ENCODE measurements around the gene TP73. TPM values are rescaled to one million over a fixed set of nuclear protein-coding genes. Genes with fewer than 3 reads are reported as not detected.
A peak's percentile ranks its signal among the peaks of the same experiment; 100 is the strongest.

Gene TP73
- total RNA-seq, 6 experiments from 2014 or later, result 0.05 to 2.3 (median 0.32) TPM

DNA sequence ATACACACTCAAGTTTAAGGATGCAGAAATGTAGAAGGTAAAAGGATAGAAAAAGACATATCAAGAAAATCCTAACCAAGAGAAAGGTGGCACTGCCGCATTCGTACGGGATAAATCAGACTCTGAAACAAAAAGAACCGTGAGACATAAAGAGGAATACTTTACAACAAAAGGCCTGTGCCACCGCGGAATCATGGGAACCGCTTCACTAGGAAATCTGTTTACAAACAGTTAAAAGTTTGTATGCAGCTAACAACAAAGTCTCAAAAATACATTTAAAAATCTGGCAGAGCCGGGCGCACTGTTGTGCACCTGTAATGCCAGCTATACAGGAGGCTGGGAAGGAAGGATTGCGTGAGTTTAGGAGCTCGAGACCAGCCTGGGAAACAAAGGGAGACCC is 10.5 kb upstream of the TP73 start:
- WGBS (ENCODE audit: insufficient coverage, low coverage, low lambda C conversion rate, missing lambda C conversion rate), result 97% methylated on average over 11 of the region's 11 CpGs
- ATAC-seq (no peak), DNase-seq (peak in 1 of 3 donors; percentile 13)
- H3K27me3 ChIP-seq, result no peaks in the 10 kb centered on the region
- peaks cover 0 to 26% (median 2%) of the 10 kb centered on the region in 4 donors for H3K36me3 ChIP-seq
- H3K9me3 ChIP-seq, result no peaks in the 10 kb centered on the region
- no peak overlapping the region for H3K4me3 ChIP-seq
- no peaks in the 10 kb centered on the region for H3K4me1 ChIP-seq
- TF ChIP-seq POLR2A (IDR thresholded peaks at IDR 0.05) (no peak), CTCF (IDR thresholded peaks at IDR 0.05) (no peak)
- intact Hi-C loops (cut with DNase I), result no loop called here
- no peak overlapping the region for H3K27ac ChIP-seq

DNA sequence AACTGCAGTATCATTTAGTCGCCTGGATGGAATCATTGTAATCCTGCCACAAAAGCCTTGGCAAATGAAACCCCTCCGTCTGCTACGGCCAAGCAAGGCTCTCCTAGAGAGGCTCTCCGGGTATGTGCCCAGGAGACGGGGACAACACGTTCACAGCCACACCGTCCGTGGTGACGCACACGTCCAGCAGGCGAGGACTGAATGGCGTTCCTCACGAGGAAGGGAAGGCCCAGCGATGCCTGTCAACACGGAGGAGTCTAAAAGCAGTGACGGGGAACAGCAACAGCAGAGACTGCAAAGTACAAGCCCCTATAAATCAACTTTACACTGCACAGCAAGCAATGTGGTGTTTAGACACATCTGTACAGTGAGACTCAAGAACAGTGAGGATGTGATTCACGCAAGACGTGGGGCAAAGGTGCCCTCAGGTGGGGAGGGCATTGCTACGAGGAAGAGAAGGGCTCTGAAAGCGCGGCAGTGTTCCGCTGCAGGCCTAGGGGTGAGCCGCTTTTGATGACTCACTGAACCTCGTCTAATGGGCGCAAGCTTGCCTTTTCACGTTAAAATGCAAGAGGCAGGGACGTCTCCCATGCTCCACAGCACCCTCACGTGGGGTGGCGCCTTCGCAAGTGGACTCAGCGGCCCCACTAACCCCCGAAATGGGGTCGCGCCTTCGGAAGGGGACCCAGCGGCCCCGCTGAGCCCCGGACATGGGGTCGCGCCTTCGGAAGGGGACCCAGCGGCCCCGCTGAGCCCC is 9.2 kb upstream of the TP73 start:
- intact Hi-C loops (cut with DNase I), result no loop called here

DNA sequence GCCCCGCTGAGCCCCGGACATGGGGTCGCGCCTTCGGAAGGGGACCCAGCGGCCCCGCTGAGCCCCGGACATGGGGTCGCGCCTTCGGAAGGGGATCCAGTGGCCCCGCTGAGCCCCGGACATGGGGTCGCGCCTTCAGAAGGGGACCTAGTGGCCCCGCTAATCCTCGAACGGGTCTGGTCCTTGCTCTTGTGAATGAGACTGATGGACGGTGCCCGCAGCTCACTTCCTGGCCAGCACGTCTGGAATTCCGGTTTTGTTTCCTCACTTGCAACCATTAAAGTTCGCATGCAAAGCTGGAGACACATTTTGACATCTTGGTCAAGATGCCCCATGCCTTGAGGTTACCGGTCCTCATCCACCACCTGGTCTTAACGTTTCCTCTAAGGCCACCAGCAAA is 8.0 kb upstream of the TP73 start:
- no peaks in the 10 kb centered on the region for H3K27me3 ChIP-seq
- H3K27ac ChIP-seq, result no peak overlapping the region
- no peak overlapping the region for H3K4me3 ChIP-seq
- ATAC-seq (no peak), DNase-seq (peak in 1 of 3 donors; percentile 36)
- peaks cover 0 to 13% (median 0%) of the 10 kb centered on the region in 4 donors for H3K36me3 ChIP-seq
- intact Hi-C loops (cut with DNase I), result no loop called here
- WGBS (ENCODE audit: insufficient coverage, low coverage, low lambda C conversion rate, missing lambda C conversion rate), result 90% methylated on average over 3 of the region's 25 CpGs
- H3K4me1 ChIP-seq, result peaks cover 0 to 12% (median 0%) of the 10 kb centered on the region in 4 donors
- TF ChIP-seq CTCF (IDR thresholded peaks at IDR 0.05), result no peak
- no peak for TF ChIP-seq POLR2A (IDR thresholded peaks at IDR 0.05)
- H3K9me3 ChIP-seq, result no peaks in the 10 kb centered on the region

More for the DNA sequence above, 9.2 kb upstream of the TP73 start:
- Histone ChIP-seq H3K27me3 (no peaks in the 10 kb centered on the region), H3K4me3 (no peak overlapping the region), H3K4me1 (peaks cover 0 to under 1% (median 0%) of the 10 kb centered on the region in 4 donors), H3K36me3 (peaks cover 0 to 18% (median 1%) of the 10 kb centered on the region in 4 donors), H3K9me3 (no peaks in the 10 kb centered on the region), H3K27ac (no peak overlapping the region)
- DNase-seq, result peak in 2 of 3 donors; percentile 39 to 40
- 95% methylated on average over 15 of the region's 43 CpGs for WGBS (ENCODE audit: insufficient coverage, low coverage, low lambda C conversion rate, missing lambda C conversion rate)
- no peak for ATAC-seq
- TF ChIP-seq POLR2A (IDR thresholded peaks at IDR 0.05) (no peak), CTCF (IDR thresholded peaks at IDR 0.05) (no peak)

DNA sequence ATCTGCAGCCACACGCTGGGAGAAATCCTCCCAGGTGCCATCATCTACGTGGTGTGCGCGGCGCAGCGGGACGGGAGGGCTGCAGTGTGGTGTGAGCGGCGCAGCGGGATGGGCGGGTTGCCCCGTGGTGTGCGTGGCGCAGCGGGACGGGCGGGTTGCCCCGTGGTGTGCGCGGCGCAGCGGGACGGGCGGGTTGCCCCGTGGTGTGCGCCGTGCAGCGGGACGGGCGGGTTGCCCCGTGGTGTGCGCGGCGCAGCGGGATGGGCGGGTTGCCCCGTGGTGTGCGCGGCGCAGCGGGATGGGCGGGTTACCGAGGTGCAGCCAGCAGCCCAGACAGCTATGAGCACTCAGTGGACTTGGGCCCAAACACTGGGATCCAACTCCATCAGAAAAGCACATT is 7.1 kb upstream of the TP73 start:
- Histone ChIP-seq H3K36me3 (peaks cover 0 to 13% (median 0%) of the 10 kb centered on the region in 4 donors), H3K9me3 (no peaks in the 10 kb centered on the region), H3K4me3 (no peak overlapping the region), H3K27ac (no peak overlapping the region), H3K27me3 (no peaks in the 10 kb centered on the region), H3K4me1 (peaks cover 0 to 14% (median 0%) of the 10 kb centered on the region in 4 donors)
- TF ChIP-seq CTCF (IDR thresholded peaks at IDR 0.05), result no peak
- no peak for TF ChIP-seq POLR2A (IDR thresholded peaks at IDR 0.05)
- ATAC-seq (no peak), DNase-seq (peak in 2 of 3 donors; percentile 42 to 43)
- WGBS (ENCODE audit: insufficient coverage, low coverage, low lambda C conversion rate, missing lambda C conversion rate), result 96% methylated on average over 12 of the region's 43 CpGs
- intact Hi-C loops (cut with DNase I), result no loop called here

Data from right lobe of liver (tissue), 6 donors.